Stimulated activated CD4-positive, alpha-beta T cell treated with anti-CD3 and anti-CD28 coated beads, Interleukin-2, amount 100 ng/mL, for 48 hours (primary cell): ENCODE measurements around the gene LY6G6D.

Experiments used
- DNase-seq, 2 donors: peaks; one replicate each; pipeline ENCODE4 v3.0.0-alpha.2; 2020

The LY6G6D gene

GRCh38 chr6:31767096-31767645 is 52.0 kb downstream of the LY6G6D start:
- DNase-seq, result no peak
